Activated T-cell treated with anti-CD3 and anti-CD28 coated beads, Interleukin-2, amount 50 U/mL, for 1 hour (primary cell): Measurements from ENCODE around the gene SMAD3.
"Not testable (repeated sequence)": the region's sequence is repeated elsewhere in the genome, so short reads cannot be mapped to it uniquely, and the experiment has no call there.

Source experiments
- DNase-seq: peaks from one replicate; pipeline ENCODE4 v3.0.0-alpha.2; 2020

SMAD3 gene

DNA sequence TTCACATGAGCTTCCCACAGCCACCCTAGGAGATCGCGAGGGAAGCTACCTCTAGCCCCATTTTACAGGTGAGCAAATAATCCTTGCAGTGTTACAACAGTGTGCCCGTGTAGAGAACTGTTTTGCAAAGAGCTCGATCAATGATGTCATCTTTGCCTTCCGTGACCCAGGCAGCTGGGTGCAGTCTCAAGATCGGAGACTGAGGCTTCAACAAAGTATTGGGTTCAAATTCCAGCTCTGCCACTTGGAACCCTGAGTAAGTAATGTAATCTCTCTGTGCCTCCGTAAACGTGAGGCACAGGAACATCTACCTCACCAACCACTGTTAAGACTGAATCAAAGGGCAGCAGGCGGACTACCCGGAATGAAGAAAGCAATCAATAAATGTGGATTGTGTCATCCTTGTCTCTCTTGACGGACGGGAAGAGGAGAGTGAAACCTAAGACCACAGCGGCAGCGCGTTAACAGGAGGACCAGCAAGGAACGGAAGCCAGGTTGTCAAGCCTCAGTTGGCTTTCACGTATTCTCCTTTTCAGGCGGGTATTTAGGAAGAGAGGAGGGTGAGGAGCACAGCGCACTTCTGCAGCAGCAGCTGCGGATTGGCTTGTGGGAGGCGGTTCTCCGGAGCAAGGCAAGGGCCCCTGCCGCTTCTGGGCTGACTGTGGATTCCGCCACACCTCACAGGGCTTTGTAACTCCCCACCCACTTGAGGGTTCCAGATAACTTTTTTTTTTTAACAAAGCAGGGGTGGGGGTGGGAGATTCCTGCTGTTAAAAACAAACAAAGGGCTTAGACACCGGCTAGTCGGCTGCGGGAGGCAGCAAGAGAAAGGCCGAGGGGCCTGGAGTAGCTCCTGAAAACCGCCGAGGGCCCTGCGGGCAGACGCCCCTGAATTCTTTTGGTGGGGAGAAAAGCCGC is 1.5 kb upstream of the SMAD3 start:
- DNase-seq, result no peak

DNA sequence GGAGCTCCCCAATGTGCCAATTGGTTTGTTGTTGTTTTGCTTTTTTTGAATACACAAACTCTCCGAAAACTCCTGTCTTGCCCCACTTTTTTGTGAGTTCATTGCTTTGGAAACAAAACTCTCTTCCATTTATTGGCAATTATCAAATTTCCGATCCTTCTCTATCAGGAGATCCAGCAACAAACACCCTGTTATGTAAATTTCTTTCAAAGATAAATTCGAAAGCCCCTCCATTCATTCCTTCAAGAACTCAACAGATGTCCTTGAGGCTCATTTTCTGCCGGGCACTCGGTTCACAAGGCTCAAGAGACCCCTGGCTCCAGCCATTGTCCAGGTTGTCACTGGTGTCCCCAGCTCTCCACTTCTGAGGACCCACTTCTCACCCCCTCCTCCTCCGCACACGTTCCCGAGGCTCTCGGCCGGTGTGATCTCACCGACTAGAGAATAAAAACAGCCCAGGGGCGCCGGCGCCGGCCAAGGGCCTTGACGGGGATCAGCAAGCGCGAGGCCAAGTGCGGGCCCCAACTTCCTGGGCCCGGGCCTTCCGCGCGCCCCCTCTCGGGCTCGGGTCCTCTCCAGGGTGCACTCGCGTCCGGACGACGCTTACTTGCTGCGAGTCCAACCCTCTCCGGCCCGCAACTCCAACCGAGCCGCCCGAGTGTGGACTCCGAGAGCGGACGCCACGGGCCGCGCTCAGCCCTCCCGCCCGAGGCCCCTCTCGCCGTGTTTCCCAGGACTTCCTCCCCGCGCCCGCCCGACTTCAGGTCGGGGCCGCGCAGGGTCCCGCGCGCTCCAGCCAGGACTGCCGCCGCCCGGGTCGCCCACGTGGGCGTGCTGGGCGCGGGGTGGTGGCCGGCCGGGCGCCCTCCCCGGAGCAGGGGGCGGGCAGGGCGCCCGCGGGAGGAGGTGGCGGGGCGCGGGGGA is 533 bp upstream of the SMAD3 start:
- DNase-seq, result peak; percentile 58

DNA sequence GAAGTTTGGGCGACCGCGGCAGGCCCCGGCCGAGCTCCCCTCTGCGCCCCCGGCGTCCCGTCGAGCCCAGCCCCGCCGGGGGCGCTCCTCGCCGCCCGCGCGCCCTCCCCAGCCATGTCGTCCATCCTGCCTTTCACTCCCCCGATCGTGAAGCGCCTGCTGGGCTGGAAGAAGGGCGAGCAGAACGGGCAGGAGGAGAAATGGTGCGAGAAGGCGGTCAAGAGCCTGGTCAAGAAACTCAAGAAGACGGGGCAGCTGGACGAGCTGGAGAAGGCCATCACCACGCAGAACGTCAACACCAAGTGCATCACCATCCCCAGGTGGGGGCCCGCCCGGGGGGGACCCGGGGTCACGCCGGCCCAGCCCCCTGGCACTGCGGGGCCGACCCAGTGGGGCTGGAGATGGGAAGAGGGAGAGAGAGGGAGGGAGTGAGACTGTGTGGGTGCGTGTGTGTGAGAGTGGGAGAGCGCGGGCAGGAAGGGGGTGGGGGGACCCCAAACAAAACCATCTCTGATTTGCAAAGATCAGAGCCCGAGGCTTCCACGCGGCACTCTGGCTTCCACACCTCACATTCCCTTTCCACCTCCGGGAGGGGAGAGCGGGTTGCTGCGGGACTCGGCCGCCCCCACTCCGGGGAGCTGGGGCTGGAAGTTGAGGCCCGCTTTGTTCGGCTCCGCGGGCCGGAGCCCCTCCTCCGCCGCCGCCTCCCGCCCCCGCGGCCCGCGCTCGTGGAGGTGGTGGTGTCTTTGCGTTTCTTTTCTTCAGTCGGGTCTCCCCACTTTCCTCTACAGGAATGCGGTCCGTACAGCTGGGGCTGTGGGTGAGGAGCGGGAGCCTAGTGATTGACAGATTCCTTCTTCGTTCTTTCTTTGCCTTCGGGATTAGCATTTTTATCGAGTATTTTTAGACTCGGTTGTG is 898 bp downstream of the SMAD3 start:
- DNase-seq, result peak; percentile 55

DNA sequence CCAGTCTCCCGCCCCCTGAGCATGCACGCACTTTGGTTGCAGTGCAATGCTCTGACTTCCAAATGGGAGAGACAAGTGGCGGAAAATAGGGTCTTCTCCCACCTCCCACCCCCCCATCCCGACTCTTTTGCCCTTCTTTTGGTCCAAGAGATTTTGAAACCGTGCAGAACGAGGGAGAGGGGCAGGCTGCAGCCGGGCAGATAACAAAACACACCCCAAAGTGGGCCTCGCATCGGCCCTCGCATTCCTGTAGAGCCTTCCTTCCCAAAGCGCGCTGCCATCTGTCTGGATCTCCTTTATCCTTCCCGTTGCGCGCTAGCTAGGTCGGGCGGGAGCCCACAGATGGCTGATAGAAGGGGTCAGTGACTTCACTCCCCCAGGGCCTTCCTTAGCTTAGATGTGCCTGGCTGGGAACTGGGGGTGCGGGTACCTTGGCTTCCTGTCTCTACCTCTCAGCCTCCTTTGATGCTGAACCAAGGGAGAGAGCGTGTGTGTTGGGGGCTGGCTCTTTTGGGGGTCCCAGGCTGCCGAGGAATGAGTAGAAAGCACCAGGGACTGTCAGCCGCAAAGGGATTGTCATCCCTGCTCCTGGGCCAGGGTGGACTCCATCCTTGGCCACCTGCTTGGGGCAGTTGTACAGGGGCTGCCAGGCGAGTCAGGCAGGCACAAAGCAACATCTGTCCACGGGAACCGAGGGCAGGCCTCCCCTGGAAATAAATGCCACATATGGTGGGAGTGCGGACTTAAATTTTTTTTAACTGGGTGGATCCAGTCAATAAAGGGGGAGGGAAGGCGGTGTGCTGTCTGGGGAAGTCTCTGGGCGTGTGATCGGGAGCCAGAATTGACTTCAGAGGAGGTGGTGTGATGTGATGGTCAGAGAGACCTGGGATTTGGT is 1.8 kb downstream of the SMAD3 start:
- DNase-seq, result peak; percentile 39

DNA sequence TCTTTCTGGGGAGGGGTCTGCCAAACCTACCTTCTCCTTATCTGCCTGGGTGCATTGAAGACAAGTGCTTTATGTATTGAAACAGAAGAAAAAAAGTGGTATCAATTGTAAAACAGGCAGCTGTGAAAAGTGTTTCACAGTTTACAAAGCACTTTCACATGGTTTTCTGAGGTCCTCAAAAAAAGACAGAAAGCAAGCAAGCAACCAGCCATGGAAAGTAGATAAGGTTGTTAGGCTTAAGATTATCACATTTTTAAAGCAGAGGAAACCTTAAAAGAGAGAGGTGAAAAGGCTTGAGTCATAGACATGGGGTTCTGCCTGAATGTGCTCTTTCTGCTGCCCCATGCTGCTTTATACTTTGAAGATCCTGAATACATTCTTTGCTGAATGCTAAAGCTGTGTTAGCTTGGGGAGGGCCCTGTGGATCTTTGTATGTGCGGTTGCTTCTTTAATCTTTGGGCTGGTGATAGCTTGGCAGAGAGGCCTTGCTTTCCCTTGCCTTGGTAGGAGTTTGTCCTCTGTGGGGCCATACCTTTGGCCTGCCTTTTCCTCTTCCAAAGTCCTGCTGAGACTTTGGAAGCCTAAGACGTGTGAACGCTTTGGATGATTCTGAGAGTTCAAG is 2.6 kb downstream of the SMAD3 start:
- no peak for DNase-seq

DNA sequence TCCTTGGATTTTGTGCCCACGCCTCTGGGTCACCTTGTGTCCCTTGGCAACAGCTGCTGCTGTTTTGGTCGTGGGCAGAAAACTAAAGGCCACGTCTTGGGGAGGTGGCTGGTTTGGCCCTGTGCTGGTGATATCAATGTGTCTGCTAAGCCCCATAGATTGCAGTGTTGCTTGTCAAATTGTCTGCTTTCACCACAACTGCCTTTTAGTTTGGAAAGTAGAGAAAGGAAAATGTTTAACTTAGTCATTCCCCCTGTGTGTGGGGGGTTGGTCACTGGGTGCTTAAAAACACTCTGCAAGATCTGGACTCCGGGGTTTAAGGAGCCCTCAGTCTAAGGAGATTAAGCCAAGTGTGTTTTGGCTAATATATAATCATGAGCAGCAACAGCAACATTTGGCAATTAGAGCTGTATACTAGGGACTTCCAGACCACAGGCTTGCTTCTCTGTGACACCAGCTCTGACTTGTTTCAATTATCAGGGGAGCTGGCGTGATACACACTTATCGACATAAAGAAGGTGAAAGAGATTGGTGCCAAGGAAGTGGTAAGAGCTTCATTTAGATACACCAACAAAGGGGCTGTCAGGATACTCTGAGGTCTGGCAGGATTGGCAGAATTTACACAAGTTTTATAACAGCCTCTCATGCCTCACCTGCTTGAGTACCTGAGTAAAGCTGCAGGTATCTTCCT is 3.5 kb downstream of the SMAD3 start:
- DNase-seq, result no peak

DNA sequence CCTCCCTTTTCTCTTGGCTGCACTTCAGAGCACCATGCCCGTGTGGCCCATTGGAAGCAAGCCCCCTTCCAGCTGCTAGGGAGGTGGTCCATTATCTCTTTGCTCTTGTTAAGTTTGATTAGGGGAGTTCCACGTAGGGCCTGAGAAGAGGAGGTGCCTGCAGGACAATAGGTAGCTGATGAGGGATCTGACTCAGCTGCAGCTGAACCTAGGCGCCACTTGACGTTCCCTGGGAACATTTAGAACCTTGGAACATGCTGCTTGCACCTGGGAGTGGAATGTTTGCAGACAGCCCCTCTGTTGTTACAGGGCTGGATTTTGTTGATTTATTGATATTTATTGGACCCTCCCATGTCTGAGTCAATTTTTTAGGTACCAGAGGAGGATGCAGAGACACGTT is 4.7 kb downstream of the SMAD3 start:
- DNase-seq, result no peak

DNA sequence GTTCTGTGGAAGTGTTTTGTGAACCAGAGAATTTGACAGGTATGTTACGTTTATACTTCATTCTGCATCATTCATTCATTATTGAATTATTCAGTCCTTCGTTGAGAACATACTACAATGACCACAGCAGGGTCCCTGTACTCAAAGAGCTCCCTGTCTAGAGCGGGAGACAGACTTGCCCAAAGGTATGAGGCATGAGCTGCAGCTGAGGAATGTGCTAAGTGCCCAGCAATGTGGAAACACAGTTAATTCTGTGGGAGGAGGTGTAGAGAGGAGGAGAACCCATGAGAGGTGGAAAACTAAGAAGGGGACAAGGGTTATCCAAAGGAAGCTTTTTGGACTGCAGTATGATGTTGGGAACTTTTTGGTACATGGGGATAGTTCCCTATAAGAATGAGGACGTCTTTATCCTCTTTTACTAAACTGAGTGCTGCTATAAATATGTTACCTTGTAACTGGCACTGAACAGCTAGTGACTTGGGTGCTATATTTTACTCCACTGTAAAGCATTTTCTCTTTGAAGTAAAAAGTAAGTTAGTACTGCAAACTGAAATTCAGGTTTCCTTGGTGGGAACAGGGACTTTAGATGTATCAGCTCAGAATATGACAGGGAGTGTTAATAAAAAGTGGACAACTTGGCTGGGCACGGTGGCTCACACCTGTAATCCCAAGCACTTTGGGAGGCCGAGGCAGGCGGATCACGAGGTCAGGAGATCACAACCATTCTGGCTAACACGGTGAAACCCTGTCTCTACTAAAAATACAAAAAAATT is 5.7 kb downstream of the SMAD3 start:
- DNase-seq, result no peak

DNA sequence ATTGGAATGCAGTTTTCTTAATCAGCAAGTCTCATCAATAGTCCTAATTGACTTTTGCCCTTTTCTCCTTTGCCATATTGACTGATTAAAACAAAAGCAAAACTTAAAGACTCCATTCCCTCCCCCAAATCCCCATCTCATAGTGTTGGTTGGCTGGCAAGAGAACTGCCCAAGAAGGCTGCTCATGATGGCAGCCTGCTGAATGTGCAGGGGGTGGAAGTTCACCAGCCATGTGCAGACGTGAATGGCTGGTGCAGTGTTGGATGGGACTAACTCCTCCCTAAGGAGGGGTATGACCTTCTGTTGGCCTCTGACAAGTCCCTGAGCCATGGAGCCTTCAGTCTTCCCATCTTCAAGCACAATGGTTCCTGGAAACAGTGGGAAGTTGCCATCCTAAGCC is 7.0 kb downstream of the SMAD3 start:
- no peak for DNase-seq

DNA sequence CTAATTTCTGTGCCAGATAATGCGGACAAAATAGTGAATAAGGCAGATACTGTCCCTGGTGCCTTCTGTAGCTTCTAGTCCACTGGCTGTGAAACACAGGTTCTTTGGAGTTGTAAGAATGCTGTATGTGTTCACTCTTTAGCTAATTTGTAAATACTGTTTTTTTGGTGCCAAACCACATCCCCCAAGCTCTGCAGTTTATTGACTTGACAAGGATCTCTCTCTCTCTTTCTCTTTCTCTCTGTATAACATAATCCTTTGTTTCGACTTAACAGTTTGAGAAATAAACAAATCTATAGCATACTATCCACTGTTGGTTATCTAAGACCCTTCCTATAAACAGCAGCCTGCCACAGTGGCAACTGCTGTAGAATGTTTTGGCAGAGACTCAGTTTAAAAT is 7.6 kb downstream of the SMAD3 start:
- no peak for DNase-seq

DNA sequence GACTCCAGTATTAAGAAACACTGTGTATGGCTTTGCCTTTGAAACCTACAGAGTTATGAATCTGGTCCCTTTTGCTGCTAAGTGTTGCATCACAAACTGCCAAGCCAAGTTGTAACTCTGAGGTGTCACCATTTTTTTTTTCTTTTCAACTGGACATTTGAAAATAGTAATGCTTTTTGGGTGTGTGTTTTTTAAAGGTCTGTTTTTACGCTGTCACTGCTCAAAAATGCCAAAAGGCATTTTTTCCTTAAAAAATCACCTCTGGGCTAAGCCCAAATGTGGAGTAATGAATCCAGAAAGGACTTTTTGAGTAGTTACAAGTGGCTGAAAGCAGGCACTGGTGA is 9.5 kb downstream of the SMAD3 start:
- DNase-seq, result no peak

DNA sequence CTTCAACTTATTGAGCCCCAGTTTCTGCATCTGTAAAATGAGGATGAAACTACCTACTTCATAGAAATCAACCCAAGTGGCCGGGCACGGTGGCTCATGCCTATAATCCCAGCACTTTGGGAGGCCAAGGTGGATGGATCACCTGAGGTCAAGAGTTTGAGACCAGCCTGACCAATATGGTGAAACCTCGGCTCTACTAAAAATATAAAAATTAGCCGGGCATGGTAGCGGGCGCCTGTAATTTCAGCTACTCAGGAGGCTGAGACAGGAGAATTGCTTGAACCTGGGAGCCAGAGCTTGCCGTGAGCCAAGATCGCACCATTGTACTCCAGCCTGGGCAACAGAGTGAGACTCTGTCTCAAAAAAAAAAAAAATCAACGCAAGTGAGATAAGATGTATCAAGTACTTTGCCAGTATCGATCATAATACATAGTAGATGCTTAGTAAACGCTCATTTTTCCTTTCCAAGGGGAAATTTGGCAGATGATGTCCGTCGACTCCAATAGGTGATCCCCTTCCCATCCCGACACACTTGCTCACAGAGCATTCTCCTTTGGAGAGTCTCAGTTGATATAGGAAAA is 10.2 kb downstream of the SMAD3 start:
- not testable (repeated sequence) for DNase-seq

DNA sequence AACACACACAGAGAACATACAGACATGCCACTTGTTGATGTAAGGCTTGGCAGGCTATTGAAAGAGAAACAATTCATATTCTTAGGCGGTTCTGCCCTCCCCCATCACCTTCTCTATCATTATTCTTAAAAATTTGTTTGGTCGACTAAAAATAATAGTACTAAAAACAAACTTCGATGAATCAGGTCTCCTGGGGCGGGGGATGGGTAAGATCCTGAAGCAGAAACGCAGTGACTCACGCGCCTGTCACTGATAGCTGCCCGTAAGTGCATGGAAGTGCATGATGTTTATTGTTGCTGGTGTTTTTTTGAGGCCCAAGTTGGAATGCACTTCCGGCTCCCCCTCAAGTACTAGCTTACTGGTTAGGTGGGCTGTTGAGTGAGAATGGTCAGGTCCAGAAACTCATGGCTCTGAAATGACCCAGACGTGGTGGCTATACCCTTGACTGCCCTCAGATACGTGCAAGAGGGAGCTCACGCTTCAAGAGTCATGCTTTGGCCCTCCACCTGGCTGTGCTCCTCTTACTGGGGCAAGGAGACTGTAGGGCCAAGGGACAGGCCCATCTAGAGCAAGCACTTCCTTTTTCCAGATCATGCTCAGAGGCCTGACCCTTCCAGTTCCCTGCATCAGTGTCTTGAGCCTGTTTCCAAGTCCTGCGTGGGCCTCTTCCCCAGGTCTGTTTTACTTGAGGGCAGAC is 10.9 kb downstream of the SMAD3 start:
- DNase-seq, result no peak

DNA sequence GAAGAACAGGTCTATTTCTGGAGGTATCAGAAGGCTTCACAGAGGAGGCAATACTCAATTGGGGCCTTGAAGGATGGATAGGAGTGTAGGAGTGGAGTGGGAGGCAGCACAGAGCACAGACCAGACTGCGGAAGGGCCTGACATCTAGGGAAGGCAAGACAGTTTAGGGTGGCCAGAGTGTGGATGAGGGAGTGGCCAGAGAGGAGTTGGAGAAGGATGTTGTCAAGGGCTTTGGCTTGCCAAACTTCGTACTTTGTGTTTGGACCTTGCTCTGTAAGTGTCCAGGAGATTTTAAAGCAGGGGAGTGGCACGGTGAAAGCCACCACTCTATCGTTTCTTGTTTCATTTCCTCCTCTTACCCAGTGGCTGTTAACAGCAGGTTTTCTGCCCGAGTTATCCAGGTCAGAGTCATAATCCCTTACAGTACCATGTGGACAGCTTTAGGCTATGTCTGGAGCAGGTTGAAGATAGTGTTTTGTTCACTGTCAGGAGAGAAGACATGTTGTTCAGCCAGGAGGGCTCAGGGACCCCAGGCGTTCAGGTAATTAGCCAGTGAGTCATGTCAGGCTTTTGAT is 12.3 kb downstream of the SMAD3 start:
- DNase-seq, result no peak

DNA sequence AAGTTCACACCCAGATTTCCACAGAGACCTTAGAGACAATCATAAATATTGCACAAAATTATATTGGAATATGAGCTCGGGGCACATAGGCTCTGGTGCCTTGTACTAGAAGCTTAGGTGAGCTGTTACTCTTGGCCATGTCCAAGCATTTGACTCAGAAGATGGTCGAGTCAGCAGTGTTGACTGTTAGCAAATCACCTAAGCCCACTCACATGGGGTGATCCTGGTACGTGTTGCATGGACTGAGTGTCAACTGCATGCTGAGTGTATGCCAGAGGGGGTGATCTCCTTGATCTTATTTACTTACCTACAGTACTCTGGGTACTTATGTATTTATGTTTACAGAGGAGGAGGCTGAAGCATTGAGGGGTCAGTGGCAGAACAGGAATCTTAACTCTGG is 14.0 kb downstream of the SMAD3 start:
- no peak for DNase-seq

DNA sequence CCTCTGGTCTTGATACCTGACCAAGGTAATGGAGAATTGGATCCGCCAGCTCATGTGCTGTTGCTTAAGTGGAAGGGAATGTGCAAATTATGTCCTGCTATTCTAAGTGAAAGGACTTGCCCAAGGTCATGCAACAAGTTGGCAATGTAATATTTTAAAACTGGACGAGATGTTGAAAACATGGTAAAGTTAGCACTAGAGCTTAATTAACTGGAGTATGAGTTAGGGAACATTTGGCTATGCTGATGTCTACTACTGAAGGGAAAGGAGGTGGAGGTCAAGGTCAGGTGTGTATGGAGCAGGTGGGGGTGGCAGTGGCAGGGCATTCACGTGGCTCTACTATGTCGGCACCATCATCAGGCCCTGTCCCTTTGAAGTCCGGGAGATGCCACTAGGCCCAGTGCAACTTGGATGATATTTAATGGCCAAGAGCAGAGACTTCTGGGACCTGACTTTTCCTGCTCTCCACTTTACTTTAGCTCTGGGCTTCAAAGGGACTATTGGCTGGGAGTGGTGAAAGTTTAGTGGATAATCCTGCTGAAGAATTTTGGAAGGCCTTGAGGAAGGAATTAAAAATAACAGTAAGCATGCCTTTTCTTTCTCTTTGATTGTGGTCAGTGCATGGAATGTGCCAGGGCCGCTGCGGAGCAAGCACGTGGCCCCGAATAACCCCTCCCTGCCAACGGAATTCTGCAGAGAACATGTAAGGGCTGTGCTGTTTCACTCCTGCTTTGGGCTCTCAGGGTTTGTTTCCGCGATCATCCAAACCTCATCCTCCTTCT is 14.9 kb downstream of the SMAD3 start:
- DNase-seq, result no peak

DNA sequence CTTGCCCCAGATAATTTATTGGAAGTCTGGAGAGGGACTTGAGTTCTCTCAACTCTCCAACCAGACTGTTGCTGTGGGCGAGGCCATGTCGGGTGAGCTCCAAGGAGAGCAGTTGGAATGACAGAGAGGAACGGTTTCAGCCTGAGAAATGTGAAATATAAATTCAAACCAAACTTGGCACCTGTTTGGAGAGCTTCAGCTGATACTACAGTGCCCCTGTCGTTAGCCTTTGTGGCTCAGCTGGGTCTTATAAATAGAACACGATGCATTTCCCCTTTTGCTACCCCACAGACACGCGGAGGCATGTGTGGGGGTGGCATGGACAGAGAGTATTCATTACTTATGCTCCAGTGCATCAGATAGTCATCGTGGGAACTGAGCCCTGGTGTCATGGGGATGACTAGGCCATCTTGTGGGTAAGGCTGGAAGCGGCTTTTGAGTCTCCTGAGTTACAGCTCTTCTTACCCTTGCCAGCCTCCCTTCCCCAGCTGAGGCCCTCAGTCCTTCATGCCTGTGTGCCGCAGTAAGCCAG is 15.6 kb downstream of the SMAD3 start:
- DNase-seq, result peak; percentile 48
